H9 (cell line): ENCODE results near the gene TLX2. TPM values are rescaled to one million over a fixed set of nuclear protein-coding genes. Genes with fewer than 3 reads are reported as not detected.

ENCODE experiments used
- DNase-seq: peaks from one replicate; pipeline ENCODE4 v3.0.0-alpha.2; 2017
- H2AFZ ChIP-seq: one replicate; pipeline ENCODE4 v1.6.1; 2013; ENCODE audit warnings: mild to moderate bottlenecking, low read length, control low read depth, moderate library complexity
- H2AK5ac ChIP-seq: 2 replicates; pipeline ENCODE4 v1.6.1; 2013; ENCODE audit warnings: low read length, control low read depth, mixed read lengths; ENCODE audit not compliant: insufficient read length
- H2BK120ac ChIP-seq: one replicate; pipeline ENCODE4 v1.6.1; 2013; ENCODE audit warnings: low read depth, mild to moderate bottlenecking, low read length, control low read depth, inconsistent platforms; ENCODE audit not compliant: poor library complexity, severe bottlenecking
- H2BK12ac ChIP-seq: 2 replicates; pipeline ENCODE4 v1.6.1; 2013; ENCODE audit warnings: low read length, control low read depth, mixed read lengths, low read depth; ENCODE audit not compliant: insufficient read length
- H2BK15ac ChIP-seq: 2 replicates; pipeline ENCODE4 v1.6.1; 2013; ENCODE audit warnings: low read depth, low read length, control low read depth
- H2BK20ac ChIP-seq: one replicate; pipeline ENCODE4 v1.6.1; 2013; ENCODE audit warnings: low read depth, mild to moderate bottlenecking, low read length, control low read depth, inconsistent platforms; ENCODE audit not compliant: poor library complexity, severe bottlenecking
- H2BK5ac ChIP-seq: 2 replicates; pipeline ENCODE4 v1.6.1; 2013; ENCODE audit warnings: low read length, control low read depth, mixed read lengths; ENCODE audit not compliant: insufficient read length
- H3K14ac ChIP-seq: 2 replicates; pipeline ENCODE4 v1.6.1; 2013; ENCODE audit warnings: low read length, control low read depth; ENCODE audit not compliant: insufficient read depth
- H3K18ac ChIP-seq: 2 replicates; pipeline ENCODE4 v1.6.1; 2013; ENCODE audit warnings: low read depth, mild to moderate bottlenecking, mixed read lengths, low read length, control low read depth; ENCODE audit not compliant: insufficient read length
- H3K23ac ChIP-seq: 2 replicates; pipeline ENCODE4 v1.6.1; 2013; ENCODE audit warnings: low read length, control low read depth, mixed read lengths, low read depth; ENCODE audit not compliant: insufficient read length
- H3K23me2 ChIP-seq: 2 replicates; pipeline ENCODE4 v1.6.1; 2013; ENCODE audit warnings: low read depth, mild to moderate bottlenecking, mixed read lengths, low read length, control low read depth; ENCODE audit not compliant: insufficient read length, poor library complexity, severe bottlenecking
- H3K27ac ChIP-seq: 2 replicates; pipeline ENCODE4 v1.5.1; 2013; ENCODE audit warnings: low read length, control low read depth, mixed read lengths, low read depth; ENCODE audit not compliant: insufficient read length
- H3K27me3 ChIP-seq: 2 replicates; pipeline ENCODE4 v1.6.1; 2013; ENCODE audit warnings: low read length, control low read depth, inconsistent platforms; ENCODE audit not compliant: insufficient read depth
- H3K4ac ChIP-seq: 2 replicates; pipeline ENCODE4 v1.6.1; 2013; ENCODE audit warnings: low read depth, mild to moderate bottlenecking, control low read depth, inconsistent platforms, low read length, moderate library complexity
- H3K4me1 ChIP-seq: 2 replicates; pipeline ENCODE4 v1.6.1; 2013; ENCODE audit warnings: low read length, control low read depth, inconsistent platforms; ENCODE audit not compliant: insufficient read depth
- H3K4me2 ChIP-seq: 2 replicates; pipeline ENCODE4 v1.6.1; 2013; ENCODE audit warnings: low read length, control low read depth, mixed read lengths; ENCODE audit not compliant: insufficient read length, insufficient read depth
- H3K56ac ChIP-seq: 2 replicates; pipeline ENCODE4 v1.6.1; 2013; ENCODE audit warnings: low read depth, mild to moderate bottlenecking, mixed read lengths, low read length, control low read depth; ENCODE audit not compliant: insufficient read length
- H3K79me1 ChIP-seq: 2 replicates; pipeline ENCODE4 v1.6.1; 2013; ENCODE audit warnings: low read depth, mild to moderate bottlenecking, moderate library complexity, low read length, control low read depth, inconsistent platforms; ENCODE audit not compliant: insufficient read depth, poor library complexity, severe bottlenecking
- H3K79me2 ChIP-seq: 2 replicates; pipeline ENCODE4 v1.6.1; 2013; ENCODE audit warnings: low read length, control low read depth, inconsistent platforms; ENCODE audit not compliant: insufficient read depth
- H3K9ac ChIP-seq: 2 replicates; pipeline ENCODE4 v1.6.1; 2013; ENCODE audit warnings: low read length, control low read depth, mixed read lengths; ENCODE audit not compliant: insufficient read length; ENCODE audit errors: extremely low read depth
- H3K9me3 ChIP-seq: one replicate; pipeline ENCODE4 v1.6.1; 2013; ENCODE audit warnings: low read depth, low read length, inconsistent platforms; ENCODE audit not compliant: control insufficient read depth
- H3T11ph ChIP-seq: one replicate; pipeline ENCODE4 v1.6.1; 2013; ENCODE audit warnings: mild to moderate bottlenecking, low read length, control low read depth, inconsistent platforms
- H4K20me1 ChIP-seq: one replicate; pipeline ENCODE4 v1.6.1; 2013; ENCODE audit not compliant: control insufficient read depth, insufficient read length, insufficient read depth
- H4K5ac ChIP-seq: 2 replicates; pipeline ENCODE4 v1.6.1; 2013; ENCODE audit warnings: low read depth, mild to moderate bottlenecking, mixed read lengths, low read length, control low read depth; ENCODE audit not compliant: insufficient read length
- H4K8ac ChIP-seq: replicated peaks from 2 replicates; pipeline ENCODE4 v1.6.1; 2013; ENCODE audit warnings: low read length, control low read depth, mixed read lengths, low read depth; ENCODE audit not compliant: insufficient read length
- H4K91ac ChIP-seq: 2 replicates; pipeline ENCODE4 v1.6.1; 2013; ENCODE audit warnings: low read depth, mild to moderate bottlenecking, moderate library complexity, mixed read lengths, low read length, control low read depth; ENCODE audit not compliant: insufficient read length
- H3K27ac Mint-ChIP-seq, 3 experiments: 2 replicates in 2 of 3; 3 replicates in 1 of 3; pipeline ENCODE4 v1.8.0; 2020 to 2021; ENCODE audit warnings: mixed read lengths in 3 of 3, mild to moderate bottlenecking in 1 of 3, moderate library complexity in 1 of 3
- H3K27me3 Mint-ChIP-seq: 2 replicates; pipeline ENCODE4 v1.8.0; 2021; ENCODE audit warnings: low read depth, mild to moderate bottlenecking, moderate library complexity, mixed read lengths
- H3K36me3 Mint-ChIP-seq, 3 experiments: 2 replicates in 2 of 3; 3 replicates in 1 of 3; pipeline ENCODE4 v1.8.0; 2020 to 2021; ENCODE audit warnings: low read depth in 3 of 3, mixed read lengths in 3 of 3; ENCODE audit not compliant: insufficient read depth in 1 of 3
- H3K4me1 Mint-ChIP-seq, 2 experiments: 2 replicates each; pipeline ENCODE4 v1.8.0; 2020; ENCODE audit warnings: mixed read lengths in 2 of 2
- H3K4me3 Mint-ChIP-seq, 2 experiments: 2 replicates in 1 of 2; 3 replicates in 1 of 2; pipeline ENCODE4 v1.8.0; 2020 to 2021; ENCODE audit warnings: mild to moderate bottlenecking in 2 of 2, mixed read lengths in 2 of 2, moderate library complexity in 1 of 2
- H3K9me3 Mint-ChIP-seq, 2 experiments: 2 replicates in 1 of 2; 3 replicates in 1 of 2; pipeline ENCODE4 v1.8.0; 2020; ENCODE audit warnings: mild to moderate bottlenecking in 2 of 2, mixed read lengths in 2 of 2, moderate library complexity in 1 of 2
- WGBS: extraction: QIAGEN DNeasy Blood & Tissue Kit; methylation state at CpG from one replicate; pipeline ENCODE4 v1.1.7; 2013; ENCODE audit warnings: missing lambda C conversion rate, low lambda C conversion rate, mixed read lengths; ENCODE audit not compliant: insufficient read length; ENCODE audit errors: extremely low coverage; 5-methylcytosine and 5-hydroxymethylcytosine counted together
- total RNA-seq: library from RNA; stranded (reverse); gene quantifications from 2 replicates; pipeline ENCODE4 v1.2.1, GENCODE V29; 2021
- TF ChIP-seq, protein P1 (sequence below): fragments of 200-600 bp; sonication (generic); conservative IDR thresholded peaks from 3 replicates; pipeline ENCODE4 v1.8.0; 2021; ENCODE audit warnings: antibody characterized with exemption, mild to moderate bottlenecking

TLX2 gene
- total RNA-seq, 1 experiment from 2014 or later: 0.20 TPM

DNA sequence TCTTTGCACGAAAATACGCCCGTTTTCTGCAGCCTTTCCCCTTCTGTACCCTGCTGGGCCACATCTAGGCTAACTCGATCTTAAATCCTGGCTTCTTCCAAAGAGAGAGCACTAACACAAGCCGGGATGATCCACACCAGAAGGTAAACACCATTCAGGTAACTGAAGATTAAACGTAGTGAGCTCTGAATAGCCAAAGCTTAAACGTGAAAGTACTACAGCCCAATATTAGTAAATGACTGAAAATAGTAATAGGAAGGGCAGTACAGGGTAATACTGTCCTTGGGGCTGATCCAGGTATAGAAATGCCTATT is 41.3 kb upstream of the TLX2 start:
- Mint-ChIP-seq H3K36me3 (peaks cover 13 to 26% (median 23%) of the 10 kb centered on the region in 3 experiments), H3K4me3 (peak overlapping the region; percentile 96 to 98)

More for the DNA sequence above, 41.3 kb upstream of the TLX2 start:
- Histone ChIP-seq H2BK15ac (no peak overlapping the region), H4K8ac (no peak overlapping the region), H3K9me3 (no peaks in the 10 kb centered on the region), H2AFZ (no peak overlapping the region), H3K4me1 (no peaks in the 10 kb centered on the region), H2BK20ac (no peak overlapping the region), H2BK12ac (no peak overlapping the region), H2BK120ac (no peak overlapping the region), H4K20me1 (no peaks in the 10 kb centered on the region), H3T11ph (no peak overlapping the region), H3K79me1 (no peaks in the 10 kb centered on the region), H3K4me2 (peak overlapping the region; percentile 82), H3K79me2 (no peaks in the 10 kb centered on the region), H4K5ac (peak overlapping the region; percentile 37), H3K56ac (no peak overlapping the region), H2BK5ac (no peak overlapping the region), H3K18ac (no peak overlapping the region), H3K9ac (peak overlapping the region; percentile 71), H4K91ac (no peak overlapping the region), H3K23me2 (peaks cover 8% of the 10 kb centered on the region), H3K14ac (peak overlapping the region; percentile 45; the same call in 1 of the 2 replicates), H3K23ac (no peak overlapping the region), H2AK5ac (no peak overlapping the region), H3K27ac (peak overlapping the region; percentile 83), H3K27me3 (no peaks in the 10 kb centered on the region), H3K4ac (no peak overlapping the region)
- Mint-ChIP-seq H3K27me3 (peaks cover 3% of the 10 kb centered on the region), H3K9me3 (no peaks in the 10 kb centered on the region; a peak in 1 of 5 replicates), H3K27ac (peak overlapping the region; percentile 98 to 99 (median 98)), H3K4me1 (peaks cover 11 to 12% of the 10 kb centered on the region in 2 experiments)
- WGBS: no CpG with 5 or more reads among the region's 7 CpGs
- TF ChIP-seq, protein P1, sequence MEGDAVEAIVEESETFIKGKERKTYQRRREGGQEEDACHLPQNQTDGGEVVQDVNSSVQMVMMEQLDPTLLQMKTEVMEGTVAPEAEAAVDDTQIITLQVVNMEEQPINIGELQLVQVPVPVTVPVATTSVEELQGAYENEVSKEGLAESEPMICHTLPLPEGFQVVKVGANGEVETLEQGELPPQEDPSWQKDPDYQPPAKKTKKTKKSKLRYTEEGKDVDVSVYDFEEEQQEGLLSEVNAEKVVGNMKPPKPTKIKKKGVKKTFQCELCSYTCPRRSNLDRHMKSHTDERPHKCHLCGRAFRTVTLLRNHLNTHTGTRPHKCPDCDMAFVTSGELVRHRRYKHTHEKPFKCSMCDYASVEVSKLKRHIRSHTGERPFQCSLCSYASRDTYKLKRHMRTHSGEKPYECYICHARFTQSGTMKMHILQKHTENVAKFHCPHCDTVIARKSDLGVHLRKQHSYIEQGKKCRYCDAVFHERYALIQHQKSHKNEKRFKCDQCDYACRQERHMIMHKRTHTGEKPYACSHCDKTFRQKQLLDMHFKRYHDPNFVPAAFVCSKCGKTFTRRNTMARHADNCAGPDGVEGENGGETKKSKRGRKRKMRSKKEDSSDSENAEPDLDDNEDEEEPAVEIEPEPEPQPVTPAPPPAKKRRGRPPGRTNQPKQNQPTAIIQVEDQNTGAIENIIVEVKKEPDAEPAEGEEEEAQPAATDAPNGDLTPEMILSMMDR: no peak
- no peak for DNase-seq
